HL-60 (cell line): Measurements from ENCODE around the gene AP1AR.

ENCODE experiments used
- DNase-seq, 2 experiments: peaks; one replicate each; pipeline ENCODE4 v3.0.0-alpha.2; 2010 to 2020; ENCODE audit warnings: low read depth in 1 of 2, low spot score in 1 of 2
- H3K27ac ChIP-seq: fragments of 250-450 bp; sonication (Bioruptor Pico); replicated peaks from 2 replicates; pipeline ENCODE4 v1.5.1; 2020; ENCODE audit warnings: mild to moderate bottlenecking, moderate library complexity
- H3K27me3 ChIP-seq: fragments of 250-450 bp; sonication (Bioruptor Pico); 2 replicates; pipeline ENCODE4 v1.5.1; 2021; ENCODE audit warnings: mild to moderate bottlenecking, moderate library complexity; ENCODE audit not compliant: insufficient read depth, poor library complexity, severe bottlenecking
- H3K4me3 ChIP-seq: replicated peaks from 2 replicates; pipeline ENCODE4 v1.5.1; 2011; ENCODE audit warnings: mild to moderate bottlenecking, control low read depth, low read length; ENCODE audit not compliant: insufficient read depth
- GABPA ChIP-seq: IDR thresholded peaks from 2 replicates; pipeline ENCODE4 v1.6.1; 2012; ENCODE audit warnings: low read depth
- POLR2AphosphoS5 ChIP-seq: IDR thresholded peaks from 2 replicates; pipeline ENCODE4 v1.6.1; 2012; ENCODE audit warnings: low read depth
- SPI1 ChIP-seq: IDR thresholded peaks from 2 replicates; pipeline ENCODE4 v1.6.1; 2012; ENCODE audit warnings: low read depth, mild to moderate bottlenecking, borderline replicate concordance
- TF ChIP-seq, protein P1 (sequence below): IDR thresholded peaks from one replicate; pipeline ENCODE4 v1.5.1; 2011; ENCODE audit warnings: low read length, control low read depth, inconsistent platforms; ENCODE audit not compliant: insufficient read depth
- TF ChIP-seq, protein P2 (sequence below): IDR thresholded peaks from 2 replicates; pipeline ENCODE4 v1.6.1; 2012; ENCODE audit warnings: low read depth; ENCODE audit not compliant: insufficient replicate concordance

AP1AR gene

DNA sequence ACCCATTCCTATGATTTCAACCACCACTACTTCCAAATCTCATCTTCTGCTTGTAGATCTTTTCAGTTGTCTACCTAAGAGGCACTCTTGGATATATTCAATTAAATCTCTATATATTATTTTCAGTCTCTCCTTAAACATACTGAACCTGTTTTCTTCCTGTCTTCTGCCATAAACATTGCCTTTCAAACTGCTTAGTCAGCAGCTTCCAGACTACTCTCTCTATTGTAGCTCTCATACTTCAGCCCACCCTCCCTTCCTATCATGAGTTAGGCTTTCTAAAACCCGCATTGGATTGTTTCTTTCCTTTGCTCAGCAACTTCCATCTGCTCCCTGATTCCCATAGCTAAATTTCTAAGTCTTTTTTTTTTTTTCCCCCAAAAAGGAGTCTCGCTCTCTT, 4.5 kb downstream of the AP1AR start:
- DNase-seq = no peak
- no peak overlapping the region for H3K27ac ChIP-seq
- no peaks in the 10 kb centered on the region for H3K27me3 ChIP-seq
- H3K4me3 ChIP-seq = no peak overlapping the region
- TF ChIP-seq, protein P1, sequence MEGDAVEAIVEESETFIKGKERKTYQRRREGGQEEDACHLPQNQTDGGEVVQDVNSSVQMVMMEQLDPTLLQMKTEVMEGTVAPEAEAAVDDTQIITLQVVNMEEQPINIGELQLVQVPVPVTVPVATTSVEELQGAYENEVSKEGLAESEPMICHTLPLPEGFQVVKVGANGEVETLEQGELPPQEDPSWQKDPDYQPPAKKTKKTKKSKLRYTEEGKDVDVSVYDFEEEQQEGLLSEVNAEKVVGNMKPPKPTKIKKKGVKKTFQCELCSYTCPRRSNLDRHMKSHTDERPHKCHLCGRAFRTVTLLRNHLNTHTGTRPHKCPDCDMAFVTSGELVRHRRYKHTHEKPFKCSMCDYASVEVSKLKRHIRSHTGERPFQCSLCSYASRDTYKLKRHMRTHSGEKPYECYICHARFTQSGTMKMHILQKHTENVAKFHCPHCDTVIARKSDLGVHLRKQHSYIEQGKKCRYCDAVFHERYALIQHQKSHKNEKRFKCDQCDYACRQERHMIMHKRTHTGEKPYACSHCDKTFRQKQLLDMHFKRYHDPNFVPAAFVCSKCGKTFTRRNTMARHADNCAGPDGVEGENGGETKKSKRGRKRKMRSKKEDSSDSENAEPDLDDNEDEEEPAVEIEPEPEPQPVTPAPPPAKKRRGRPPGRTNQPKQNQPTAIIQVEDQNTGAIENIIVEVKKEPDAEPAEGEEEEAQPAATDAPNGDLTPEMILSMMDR = no peak
- TF ChIP-seq GABPA (no peak), SPI1 (no peak), POLR2AphosphoS5 (no peak)
- TF ChIP-seq, protein P2, sequence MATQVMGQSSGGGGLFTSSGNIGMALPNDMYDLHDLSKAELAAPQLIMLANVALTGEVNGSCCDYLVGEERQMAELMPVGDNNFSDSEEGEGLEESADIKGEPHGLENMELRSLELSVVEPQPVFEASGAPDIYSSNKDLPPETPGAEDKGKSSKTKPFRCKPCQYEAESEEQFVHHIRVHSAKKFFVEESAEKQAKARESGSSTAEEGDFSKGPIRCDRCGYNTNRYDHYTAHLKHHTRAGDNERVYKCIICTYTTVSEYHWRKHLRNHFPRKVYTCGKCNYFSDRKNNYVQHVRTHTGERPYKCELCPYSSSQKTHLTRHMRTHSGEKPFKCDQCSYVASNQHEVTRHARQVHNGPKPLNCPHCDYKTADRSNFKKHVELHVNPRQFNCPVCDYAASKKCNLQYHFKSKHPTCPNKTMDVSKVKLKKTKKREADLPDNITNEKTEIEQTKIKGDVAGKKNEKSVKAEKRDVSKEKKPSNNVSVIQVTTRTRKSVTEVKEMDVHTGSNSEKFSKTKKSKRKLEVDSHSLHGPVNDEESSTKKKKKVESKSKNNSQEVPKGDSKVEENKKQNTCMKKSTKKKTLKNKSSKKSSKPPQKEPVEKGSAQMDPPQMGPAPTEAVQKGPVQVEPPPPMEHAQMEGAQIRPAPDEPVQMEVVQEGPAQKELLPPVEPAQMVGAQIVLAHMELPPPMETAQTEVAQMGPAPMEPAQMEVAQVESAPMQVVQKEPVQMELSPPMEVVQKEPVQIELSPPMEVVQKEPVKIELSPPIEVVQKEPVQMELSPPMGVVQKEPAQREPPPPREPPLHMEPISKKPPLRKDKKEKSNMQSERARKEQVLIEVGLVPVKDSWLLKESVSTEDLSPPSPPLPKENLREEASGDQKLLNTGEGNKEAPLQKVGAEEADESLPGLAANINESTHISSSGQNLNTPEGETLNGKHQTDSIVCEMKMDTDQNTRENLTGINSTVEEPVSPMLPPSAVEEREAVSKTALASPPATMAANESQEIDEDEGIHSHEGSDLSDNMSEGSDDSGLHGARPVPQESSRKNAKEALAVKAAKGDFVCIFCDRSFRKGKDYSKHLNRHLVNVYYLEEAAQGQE = no peak

DNA sequence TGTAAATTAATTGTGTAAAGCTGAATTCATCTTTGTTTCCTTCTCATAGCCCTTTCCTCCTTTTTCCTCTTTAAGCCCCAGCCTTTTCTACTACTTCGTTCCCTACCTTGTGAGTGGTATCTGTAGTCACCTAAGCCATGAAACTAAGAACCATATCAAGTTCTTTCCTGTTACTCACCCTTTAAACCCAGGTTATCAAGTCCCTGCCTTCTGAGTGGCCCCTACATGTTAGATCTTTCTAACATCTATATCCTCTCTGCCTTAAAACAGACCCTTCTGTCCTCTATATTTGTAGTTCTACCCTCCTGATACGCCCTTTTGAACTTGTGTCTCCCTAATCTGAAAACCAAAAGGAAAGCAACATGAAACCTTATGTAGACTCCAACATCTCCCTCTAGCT, 7.2 kb downstream of the AP1AR start:
- H3K27me3 ChIP-seq = no peaks in the 10 kb centered on the region
- H3K4me3 ChIP-seq = no peak overlapping the region
- TF ChIP-seq, protein P1 = no peak
- TF ChIP-seq SPI1 = no peak
- TF ChIP-seq, protein P2 = no peak
- TF ChIP-seq GABPA = no peak
- no peak for TF ChIP-seq POLR2AphosphoS5
- DNase-seq = no peak
- H3K27ac ChIP-seq = no peak overlapping the region

DNA sequence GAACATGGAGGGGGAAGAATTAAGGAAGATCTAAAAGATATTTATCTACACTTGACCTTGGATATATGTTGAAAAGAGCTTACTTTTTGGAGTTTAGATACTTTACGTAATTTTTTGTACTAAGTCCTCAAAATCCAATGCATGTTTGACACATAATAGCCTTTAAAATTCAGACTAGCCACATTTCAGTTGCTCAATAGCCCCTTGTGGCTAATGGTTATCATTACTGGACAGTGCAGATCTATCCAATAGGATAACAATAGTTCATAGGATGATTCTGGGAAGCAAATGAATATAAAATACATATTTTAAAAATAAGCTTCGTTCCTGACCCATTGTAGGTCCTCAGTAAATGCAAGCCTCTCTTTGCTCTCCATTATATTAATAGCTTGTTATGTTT, 13.8 kb downstream of the AP1AR start:
- H3K27me3 ChIP-seq = no peaks in the 10 kb centered on the region
- H3K4me3 ChIP-seq = no peak overlapping the region
- H3K27ac ChIP-seq = no peak overlapping the region
- DNase-seq = no peak
- TF ChIP-seq SPI1 (no peak), GABPA (no peak), POLR2AphosphoS5 (no peak)
- TF ChIP-seq, protein P1 = no peak
- TF ChIP-seq, protein P2 = no peak
